MM.1S (cell line): ENCODE data around the gene GFRA3.

Experiments used
- CTCF ChIP-seq: fragments of 300-600 bp; sonication (generic); IDR thresholded peaks from 2 replicates; pipeline ENCODE4 v1.5.1; 2016; ENCODE audit warnings: antibody characterized with exemption, low read length, mixed read lengths
- EZH2phosphoT487 ChIP-seq: fragments of 300-600 bp; sonication (generic); IDR thresholded peaks from 2 replicates; pipeline ENCODE4 v1.6.1; 2018; ENCODE audit warnings: antibody characterized with exemption, low read length

- TF ChIP-seq CTCF (no peak), EZH2phosphoT487 (no peak)
Measured at GRCh38 chr5:138246334-138246733, 28.1 kb downstream of the GFRA3 start.
